Measurements from ENCODE around the gene HNMT.

DNA sequence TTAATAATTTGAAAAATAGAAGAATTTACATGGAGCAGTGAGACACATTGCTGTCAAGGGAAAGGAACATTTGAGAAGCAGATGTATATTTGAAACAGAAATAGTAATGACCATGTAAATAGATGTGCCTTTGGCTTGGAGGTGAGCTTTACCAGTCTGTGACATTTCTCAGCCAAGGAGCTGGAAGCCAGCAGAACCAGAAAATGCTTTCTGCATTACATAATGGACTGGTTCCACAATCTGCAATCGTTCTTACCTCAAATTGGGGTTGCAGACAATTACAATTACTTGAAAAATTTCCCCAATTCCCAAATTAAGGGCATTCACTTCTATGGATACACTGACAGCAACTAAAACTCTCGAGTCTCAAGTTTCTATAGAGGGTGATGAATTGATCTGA lies 59.7 kb downstream of the HNMT start:
- TF ChIP-seq, protein P1, sequence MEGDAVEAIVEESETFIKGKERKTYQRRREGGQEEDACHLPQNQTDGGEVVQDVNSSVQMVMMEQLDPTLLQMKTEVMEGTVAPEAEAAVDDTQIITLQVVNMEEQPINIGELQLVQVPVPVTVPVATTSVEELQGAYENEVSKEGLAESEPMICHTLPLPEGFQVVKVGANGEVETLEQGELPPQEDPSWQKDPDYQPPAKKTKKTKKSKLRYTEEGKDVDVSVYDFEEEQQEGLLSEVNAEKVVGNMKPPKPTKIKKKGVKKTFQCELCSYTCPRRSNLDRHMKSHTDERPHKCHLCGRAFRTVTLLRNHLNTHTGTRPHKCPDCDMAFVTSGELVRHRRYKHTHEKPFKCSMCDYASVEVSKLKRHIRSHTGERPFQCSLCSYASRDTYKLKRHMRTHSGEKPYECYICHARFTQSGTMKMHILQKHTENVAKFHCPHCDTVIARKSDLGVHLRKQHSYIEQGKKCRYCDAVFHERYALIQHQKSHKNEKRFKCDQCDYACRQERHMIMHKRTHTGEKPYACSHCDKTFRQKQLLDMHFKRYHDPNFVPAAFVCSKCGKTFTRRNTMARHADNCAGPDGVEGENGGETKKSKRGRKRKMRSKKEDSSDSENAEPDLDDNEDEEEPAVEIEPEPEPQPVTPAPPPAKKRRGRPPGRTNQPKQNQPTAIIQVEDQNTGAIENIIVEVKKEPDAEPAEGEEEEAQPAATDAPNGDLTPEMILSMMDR (IDR thresholded peaks at IDR 0.05), result no peak
- no peak for TF ChIP-seq TCF7L2 (IDR thresholded peaks at IDR 0.05; ENCODE audit: low read depth, low read length)
